Measurements from ENCODE around the gene OTOF. TPM values are rescaled to one million over a fixed set of nuclear protein-coding genes. Genes with fewer than 3 reads are reported as not detected.

The OTOF gene
- total and polyA plus RNA-seq, 2 of the 13 experiments (the other 11 are each of a cell fraction or from before 2014, with no cell fraction given) = 0.04 TPM; not detected in 1

- no peaks in the 10 kb centered on the region for H4K20me1 ChIP-seq (ENCODE audit: insufficient read depth, low read length)
- H3K9me3 ChIP-seq (ENCODE audit: low read length) = no peaks in the 10 kb centered on the region
- H3K4me1 ChIP-seq (ENCODE audit: insufficient read depth, low read length) = peaks cover 39% of the 10 kb centered on the region
- in situ Hi-C loops (cut with HindIII; ENCODE audit: extremely low pct_ligation_motif_present, low pct_unique_long_range_greater_than_20kb) = no loop called here
- peaks cover 0 to 15% of the 10 kb centered on the region in 2 experiments; a peak in 1 of 5 replicates for H3K27me3 ChIP-seq (ENCODE audit: control insufficient read depth in 1 of 2, insufficient read depth in 2 of 2, low read length in 2 of 2)
- BruUV-seq (replicated peaks) = no TSS peak
- ATAC-seq (no peak), FAIRE-seq (no peak), DNase-seq (ENCODE audit: low spot score) (no peak)
- ChIA-PET CTCF (ENCODE audit: low intra/inter-chr PET ratio, low total read pairs) (no interaction called here), POLR2A (no interaction called here)
- no peak overlapping the region for H3K4me2 ChIP-seq (ENCODE audit: low read depth, low read length)
- no peak overlapping the region for H3K4me3 ChIP-seq (replicated peaks in 1 of 3; ENCODE audit: insufficient read depth in 1 of 3, low read depth in 2 of 3, low read length in 3 of 3)
- WGBS (ENCODE audit: low lambda C conversion rate) = 76% methylated on average over 11 of the region's 11 CpGs
- intact Hi-C loops (cut with micrococcal nuclease; ENCODE audit: unreplicated experiment) = no loop called here
- no peak overlapping the region for H3K9ac ChIP-seq (ENCODE audit: insufficient read depth, low read depth, low read length)
- no peak overlapping the region for H3K27ac ChIP-seq (ENCODE audit: extremely low read length, insufficient read depth, low read length)
- H2AFZ ChIP-seq (ENCODE audit: low read length) = no peak overlapping the region
- no peaks in the 10 kb centered on the region for H3K36me3 ChIP-seq (replicated peaks in 1 of 2; ENCODE audit: control insufficient read depth in 1 of 2, insufficient read depth in 2 of 2, low read length in 2 of 2)
- TF ChIP-seq FIP1L1 (IDR thresholded peaks at IDR 0.05; ENCODE audit: borderline replicate concordance, insufficient read depth, low read depth, low read length) (no peak), ZNF773 (CRISPR knock-in tag; IDR thresholded peaks at IDR 0.05; ENCODE audit: borderline replicate concordance) (no peak), KLF6 (CRISPR knock-in tag; IDR thresholded peaks at IDR 0.05) (no peak), POLR2G (IDR thresholded peaks at IDR 0.05; ENCODE audit: low read depth, low read length) (no peak)
- no peaks in the 10 kb centered on the region for H3K79me2 ChIP-seq (ENCODE audit: insufficient read depth, low read length)
Measured at GRCh38 chr2:26453421-26454329, 24.2 kb downstream of the OTOF start.

- H3K4me1 ChIP-seq (ENCODE audit: insufficient read depth, low read length) = peaks cover 19% of the 10 kb centered on the region
- no peaks in the 10 kb centered on the region for H3K36me3 ChIP-seq (replicated peaks in 1 of 2; ENCODE audit: control insufficient read depth in 1 of 2, insufficient read depth in 2 of 2, low read length in 2 of 2)
- CTCF ChIA-PET (ENCODE audit: low intra/inter-chr PET ratio, low total read pairs) = no interaction called here
- no peak for ATAC-seq
- WGBS (ENCODE audit: low lambda C conversion rate) = 95% methylated on average over 1 of the region's 1 CpG
- no TSS peak for BruUV-seq (replicated peaks)
- H4K20me1 ChIP-seq (ENCODE audit: insufficient read depth, low read length) = no peaks in the 10 kb centered on the region
- no peak overlapping the region for H3K4me3 ChIP-seq (replicated peaks in 1 of 3; ENCODE audit: insufficient read depth in 1 of 3, low read depth in 2 of 3, low read length in 3 of 3)
- H3K9me3 ChIP-seq (ENCODE audit: low read length) = no peaks in the 10 kb centered on the region
- no peak overlapping the region for H3K27ac ChIP-seq (ENCODE audit: extremely low read length, insufficient read depth, low read length)
- intact Hi-C loops (cut with micrococcal nuclease; ENCODE audit: unreplicated experiment) (no loop called here), in situ Hi-C loops (cut with HindIII; ENCODE audit: extremely low pct_ligation_motif_present, low pct_unique_long_range_greater_than_20kb) (no loop called here)
- no peak for DNase-seq (ENCODE audit: low spot score)
- H3K4me2 ChIP-seq (ENCODE audit: low read depth, low read length) = no peak overlapping the region
- no peaks in the 10 kb centered on the region for H3K79me2 ChIP-seq (ENCODE audit: insufficient read depth, low read length)
- no peak overlapping the region for H2AFZ ChIP-seq (ENCODE audit: low read length)
- FAIRE-seq = no peak
- no peak overlapping the region for H3K9ac ChIP-seq (ENCODE audit: insufficient read depth, low read depth, low read length)
- H3K27me3 ChIP-seq (ENCODE audit: control insufficient read depth in 1 of 2, insufficient read depth in 2 of 2, low read length in 2 of 2) = peaks cover 0 to 16% of the 10 kb centered on the region in 2 experiments; a peak in 1 of 5 replicates
- POLR2A ChIA-PET = no interaction called here
- TF ChIP-seq ZFP36 (IDR thresholded peaks at IDR 0.05; ENCODE audit: borderline replicate concordance, low read depth, low read length, partially characterized antibody) = no peak
- no peak for TF ChIP-seq SP2 (CRISPR knock-in tag; IDR thresholded peaks at IDR 0.05)
- TF ChIP-seq TP53 (CRISPR knock-in tag; conservative IDR thresholded peaks at IDR 0.05) = no peak
- TF ChIP-seq TBX2 (CRISPR knock-in tag; IDR thresholded peaks at IDR 0.05; ENCODE audit: borderline replicate concordance) = no peak
- TF ChIP-seq ZBTB44 (CRISPR knock-in tag; IDR thresholded peaks at IDR 0.05) = no peak
- no peak for TF ChIP-seq KLF13 (CRISPR knock-in tag; IDR thresholded peaks at IDR 0.05)
Measured at GRCh38 chr2:26451700-26452099, 26.2 kb downstream of the OTOF start.

Data from HepG2 (cell line).